ENCODE results near the gene ROPN1. TPM values are rescaled to one million over a fixed set of nuclear protein-coding genes. Genes with fewer than 3 reads are reported as not detected.

Gene ROPN1
- total RNA-seq, 1 experiment from 2014 or later, result not detected

GRCh38 chr3:123997543-123997942, 5.6 kb upstream of the ROPN1 start:
- H3K4me1 ChIP-seq (ENCODE audit: insufficient read depth, low read length), result no peaks in the 10 kb centered on the region
- no peak overlapping the region for H3K4me2 ChIP-seq (ENCODE audit: low read length)
- no peak overlapping the region for H3K4me3 ChIP-seq (ENCODE audit: low read length)
- DNase-seq, result no peak
- H3K9ac ChIP-seq (ENCODE audit: low read length), result no peak overlapping the region
- intact Hi-C loops (cut with micrococcal nuclease), result no loop called here
- H3K36me3 ChIP-seq (ENCODE audit: low read depth, low read length), result no peaks in the 10 kb centered on the region
- no peaks in the 10 kb centered on the region for H3K79me2 ChIP-seq (ENCODE audit: low read length)
- no peak overlapping the region for H2AFZ ChIP-seq (ENCODE audit: low read length)
- no TSS peak for BruUV-seq (replicated peaks)
- no peaks in the 10 kb centered on the region for H4K20me1 ChIP-seq (ENCODE audit: low read length)
- no peak for ATAC-seq
- H3K27ac ChIP-seq (ENCODE audit: low read length), result no peak overlapping the region
- no peaks in the 10 kb centered on the region for H3K9me3 ChIP-seq (ENCODE audit: low read length)
- peaks cover 48% of the 10 kb centered on the region for H3K27me3 ChIP-seq (ENCODE audit: low read length)
- POLR2A ChIA-PET (ENCODE audit: unreplicated experiment), result no interaction called here
- TF ChIP-seq EZH2 (IDR thresholded peaks at IDR 0.05; ENCODE audit: low read length, unreplicated experiment) (no peak), EZH2phosphoT487 (IDR thresholded peaks at IDR 0.05; ENCODE audit: borderline replicate concordance, low read length) (no peak), CTCF (conservative IDR thresholded peaks at IDR 0.05; ENCODE audit: low read depth, low read length) (no peak)
- H3F3A ChIP-seq (ENCODE audit: low read length, unreplicated experiment), result no peaks in the 10 kb centered on the region
- H3K9me2 ChIP-seq (replicated peaks; ENCODE audit: low read length), result no peaks in the 10 kb centered on the region
- CTCF ChIA-PET, result no interaction called here

- POLR2A ChIA-PET (ENCODE audit: unreplicated experiment), result no interaction called here
- no peak overlapping the region for H2AFZ ChIP-seq (ENCODE audit: low read length)
- H3K79me2 ChIP-seq (ENCODE audit: low read length), result no peaks in the 10 kb centered on the region
- H3K4me2 ChIP-seq (ENCODE audit: low read length), result no peak overlapping the region
- no peak overlapping the region for H3K4me3 ChIP-seq (ENCODE audit: low read length)
- no peaks in the 10 kb centered on the region for H3K9me3 ChIP-seq (ENCODE audit: low read length)
- ATAC-seq, result no peak
- no peaks in the 10 kb centered on the region for H3K36me3 ChIP-seq (ENCODE audit: low read depth, low read length)
- H3K27ac ChIP-seq (ENCODE audit: low read length), result no peak overlapping the region
- no peaks in the 10 kb centered on the region for H3K9me2 ChIP-seq (replicated peaks; ENCODE audit: low read length)
- no peak for DNase-seq
- TF ChIP-seq EZH2 (IDR thresholded peaks at IDR 0.05; ENCODE audit: low read length, unreplicated experiment) (no peak), CTCF (conservative IDR thresholded peaks at IDR 0.05; ENCODE audit: low read depth, low read length) (no peak), EZH2phosphoT487 (IDR thresholded peaks at IDR 0.05; ENCODE audit: borderline replicate concordance, low read length) (no peak)
- BruUV-seq (replicated peaks), result no TSS peak
- H3K4me1 ChIP-seq (ENCODE audit: insufficient read depth, low read length), result no peaks in the 10 kb centered on the region
- no peaks in the 10 kb centered on the region for H3F3A ChIP-seq (ENCODE audit: low read length, unreplicated experiment)
- peaks cover 52% of the 10 kb centered on the region for H3K27me3 ChIP-seq (ENCODE audit: low read length)
- no peak overlapping the region for H3K9ac ChIP-seq (ENCODE audit: low read length)
- no peaks in the 10 kb centered on the region for H4K20me1 ChIP-seq (ENCODE audit: low read length)
- CTCF ChIA-PET, result no interaction called here
- intact Hi-C loops (cut with micrococcal nuclease), result no loop called here
Observed at GRCh38 chr3:123993818-123994217, 1.9 kb upstream of the ROPN1 start.

GRCh38 chr3:123986427-123986826, 5.5 kb downstream of the ROPN1 start:
- no peaks in the 10 kb centered on the region for H4K20me1 ChIP-seq (ENCODE audit: low read length)
- no TSS peak for BruUV-seq (replicated peaks)
- H3F3A ChIP-seq (ENCODE audit: low read length, unreplicated experiment), result no peaks in the 10 kb centered on the region
- no peak overlapping the region for H3K9ac ChIP-seq (ENCODE audit: low read length)
- no peak overlapping the region for H3K4me3 ChIP-seq (ENCODE audit: low read length)
- no peaks in the 10 kb centered on the region for H3K9me3 ChIP-seq (ENCODE audit: low read length)
- H3K4me1 ChIP-seq (ENCODE audit: insufficient read depth, low read length), result no peaks in the 10 kb centered on the region
- H3K4me2 ChIP-seq (ENCODE audit: low read length), result no peak overlapping the region
- no peaks in the 10 kb centered on the region for H3K9me2 ChIP-seq (replicated peaks; ENCODE audit: low read length)
- ChIA-PET CTCF (no interaction called here), POLR2A (ENCODE audit: unreplicated experiment) (no interaction called here)
- no peak for ATAC-seq
- no peak for TF ChIP-seq CTCF (conservative IDR thresholded peaks at IDR 0.05; ENCODE audit: low read depth, low read length)
- no peak for TF ChIP-seq EZH2phosphoT487 (IDR thresholded peaks at IDR 0.05; ENCODE audit: borderline replicate concordance, low read length)
- TF ChIP-seq EZH2 (IDR thresholded peaks at IDR 0.05; ENCODE audit: low read length, unreplicated experiment), result no peak
- H3K36me3 ChIP-seq (ENCODE audit: low read depth, low read length), result no peaks in the 10 kb centered on the region
- peaks cover 73% of the 10 kb centered on the region for H3K27me3 ChIP-seq (ENCODE audit: low read length)
- intact Hi-C loops (cut with micrococcal nuclease), result no loop called here
- H2AFZ ChIP-seq (ENCODE audit: low read length), result no peak overlapping the region
- DNase-seq, result no peak
- no peak overlapping the region for H3K27ac ChIP-seq (ENCODE audit: low read length)
- H3K79me2 ChIP-seq (ENCODE audit: low read length), result no peaks in the 10 kb centered on the region

Measured in PC-3 (cell line).